K562 (cell line): ENCODE data around the gene PAFAH1B2. TPM values are rescaled to one million over a fixed set of nuclear protein-coding genes. Genes with fewer than 3 reads are reported as not detected.

Experiments used
- ATAC-seq: fragments of 200-7000 bp; cut with Tn5 transposase; 3 replicates; pipeline ENCODE4 v1.9.1; 2020; ENCODE audit warnings: moderate library complexity
- BruUV-seq: library from RNA; stranded (reverse); fragments of 400-500 nt; replicated peaks from 2 replicates; lab custom pipeline; 2021; lab: Mats Ljungman, UMichigan
- CTCF ChIA-PET: fragments of 300-600 bp; formaldehyde crosslinking; extraction: SDS; loops from one replicate; lab custom pipeline; 2021; ENCODE audit warnings: low intra/inter-chr PET ratio; lab: Yijun Ruan, JAX
- POLR2A ChIA-PET: fragments of 300-600, 350-650 bp; sonication (Branson Sonifier 250); formaldehyde crosslinking; extraction: SDS; loops from one replicate; lab custom pipeline; 2021; ENCODE audit warnings: antibody characterized with exemption, inconsistent platforms; lab: Yijun Ruan, JAX
- DNase-seq, 4 experiments: peaks; one replicate each; pipeline versions ENCODE4 v3.0.0 to v3.0.0-alpha.2; 2011 to 2018; ENCODE audit warnings: low spot score in 3 of 4, mixed read lengths in 3 of 4; ENCODE audit errors: extremely low read depth in 1 of 4
- FAIRE-seq: peaks from 2 replicates; lab custom pipeline; 2011; peaks lifted over from hg19 to GRCh38; lab: Jason Lieb, UNC
- H2AFZ ChIP-seq: 2 replicates; pipeline ENCODE4 v1.6.0; 2011; ENCODE audit warnings: low read depth, low read length, control low read depth, inconsistent platforms
- H3K27ac ChIP-seq: fragments of 200-600 bp; 3 replicates; pipeline ENCODE4 v1.8.0; 2011; ENCODE audit warnings: low read depth, mild to moderate bottlenecking, control low read depth, inconsistent platforms, low read length, moderate library complexity, mixed read lengths; ENCODE audit errors: extremely low read depth
- H3K27me3 ChIP-seq, 2 experiments: fragments of 300-600 bp in 1 of 2; 2 replicates in 1 of 2; 3 replicates in 1 of 2; pipeline versions ENCODE4 v1.6.0 to v1.8.0; 2011; ENCODE audit warnings: inconsistent platforms in 2 of 2, low read length in 2 of 2, mild to moderate bottlenecking in 1 of 2, mixed read lengths in 1 of 2, moderate library complexity in 1 of 2; ENCODE audit not compliant: control insufficient read depth in 2 of 2, insufficient read depth in 2 of 2
- H3K36me3 ChIP-seq: fragments of 300-600 bp; 3 replicates; pipeline ENCODE4 v1.8.0; 2011; ENCODE audit warnings: mild to moderate bottlenecking, low read length, inconsistent platforms; ENCODE audit not compliant: control insufficient read depth, insufficient read depth
- H3K4me1 ChIP-seq, 2 experiments: fragments of 200-600 bp in 1 of 2; replicated peaks in 1 of 2; 2 replicates in 1 of 2; 3 replicates in 1 of 2; pipeline versions ENCODE4 v1.5.1 to v1.8.0; 2011; ENCODE audit warnings: inconsistent platforms in 2 of 2, low read length in 2 of 2, mild to moderate bottlenecking in 1 of 2, mixed read lengths in 1 of 2, moderate library complexity in 1 of 2; ENCODE audit not compliant: control insufficient read depth in 2 of 2, insufficient read depth in 2 of 2
- H3K4me2 ChIP-seq: 2 replicates; pipeline ENCODE4 v1.6.1; 2011; ENCODE audit warnings: low read length, control low read depth, inconsistent platforms, mixed read lengths; ENCODE audit not compliant: insufficient read depth
- H3K4me3 ChIP-seq: fragments of 200-600 bp; sonication (generic), shearing (Covaris generic); 2 replicates; pipeline ENCODE4 v1.5.1; 2016; ENCODE audit warnings: control low read depth, inconsistent platforms
- H3K79me2 ChIP-seq: fragments of 200-600 bp; 3 replicates; pipeline ENCODE4 v1.8.0; 2011; ENCODE audit warnings: low read length, inconsistent platforms; ENCODE audit not compliant: control insufficient read depth, insufficient read depth
- H3K9ac ChIP-seq, 2 experiments: 2 replicates each; pipeline versions ENCODE4 v1.6.0 to v1.6.1; 2011; ENCODE audit warnings: low read depth in 2 of 2, low read length in 2 of 2, control low read depth in 1 of 2, inconsistent platforms in 1 of 2, mild to moderate bottlenecking in 1 of 2, mixed read lengths in 1 of 2; ENCODE audit not compliant: insufficient read depth in 1 of 2
- H3K9me1 ChIP-seq: one replicate; pipeline ENCODE4 v1.6.0; 2011; ENCODE audit warnings: inconsistent platforms, mild to moderate bottlenecking, low read length, moderate library complexity; ENCODE audit not compliant: control insufficient read depth, insufficient read depth
- H3K9me3 ChIP-seq: replicated peaks from 2 replicates; pipeline ENCODE4 v1.5.1; 2011; ENCODE audit warnings: low read depth, low read length, inconsistent platforms; ENCODE audit not compliant: control insufficient read depth, insufficient read depth
- H4K20me1 ChIP-seq: replicated peaks from 2 replicates; pipeline ENCODE4 v1.6.1; 2011; ENCODE audit warnings: low read length, inconsistent platforms, mixed read lengths; ENCODE audit not compliant: control insufficient read depth, insufficient read depth
- ARHGAP35 ChIP-seq: fragments of 450-650 bp; IDR thresholded peaks from 2 replicates; pipeline ENCODE4 v1.6.1; 2018; ENCODE audit not compliant: partially characterized antibody
- ARNT ChIP-seq, 2 experiments: fragments of 450-650 bp; IDR thresholded peaks; 2 replicates each; pipeline ENCODE4 v1.6.1; 2016; ENCODE audit warnings: mild to moderate bottlenecking in 1 of 2
- GATAD2B ChIP-seq: fragments of 450-650 bp; IDR thresholded peaks from 2 replicates; pipeline ENCODE4 v1.6.1; 2017; ENCODE audit warnings: mild to moderate bottlenecking, borderline replicate concordance
- MCM5 ChIP-seq: fragments of 450-650 bp; IDR thresholded peaks from 2 replicates; pipeline ENCODE4 v1.6.1; 2016; ENCODE audit warnings: low read depth
- MEF2A ChIP-seq: IDR thresholded peaks from 2 replicates; pipeline ENCODE4 v1.6.1; 2011; ENCODE audit warnings: low read depth, mild to moderate bottlenecking, low read length, moderate library complexity; ENCODE audit not compliant: control insufficient read depth
- POLR2G ChIP-seq: fragments of 200-400 bp; formaldehyde crosslinking; IDR thresholded peaks from 2 replicates; pipeline ENCODE4 v1.6.1; 2017; ENCODE audit warnings: low read depth, mild to moderate bottlenecking, antibody characterized with exemption, low read length, moderate library complexity
- SIX5 ChIP-seq, 2 experiments: IDR thresholded peaks; 2 replicates each; pipeline ENCODE4 v1.6.1; 2011; ENCODE audit warnings: low read length in 2 of 2, borderline replicate concordance in 1 of 2, low read depth in 1 of 2, mild to moderate bottlenecking in 1 of 2, moderate library complexity in 1 of 2; ENCODE audit not compliant: insufficient read depth in 1 of 2
- TBL1XR1 ChIP-seq, 2 experiments: IDR thresholded peaks; 2 replicates each; pipeline ENCODE4 v1.6.1; 2012; ENCODE audit warnings: improper control_type of control experiment in 2 of 2, low read length in 2 of 2, mild to moderate bottlenecking in 1 of 2
- TCFL5 ChIP-seq: fragments of 250-450 bp; sonication (Bioruptor Pico); conservative IDR thresholded peaks from 2 replicates; pipeline ENCODE4 v1.6.1; 2021; ENCODE audit warnings: mild to moderate bottlenecking, moderate library complexity, matching md5 sums
- TGIF2 ChIP-seq: sonication (generic); formaldehyde crosslinking; IDR thresholded peaks from 2 replicates; pipeline ENCODE4 v1.8.1; 2022; ENCODE audit warnings: mild to moderate bottlenecking, missing genetic modification reagents, moderate library complexity
- WGBS: fragments of 100-300 bp; shearing (Covaris generic); methylation state at CpG from one replicate; pipeline ENCODE4 v1.1.6; 2016; ENCODE audit warnings: low coverage, mixed read lengths; ENCODE audit not compliant: insufficient coverage; ENCODE audit errors: missing lambda C conversion rate; 5-methylcytosine and 5-hydroxymethylcytosine counted together
- in situ Hi-C: fragments of 300-500 bp; cut with MboI; formaldehyde crosslinking; loops from 4 replicates; pipeline ENCODE4 v1.15.0; 2018; ENCODE audit warnings: inconsistent platforms, mixed read lengths
- intact Hi-C: fragments of 100-400 bp; cut with micrococcal nuclease; formaldehyde crosslinking; loops from 2 replicates; pipeline ENCODE4 v1.14.2; 2022
- polyA plus RNA-seq, 8 experiments: library from polyadenylated mRNA; depleted of rRNA in 4 of 8; stranded (reverse) in 5 of 8; unstranded in 3 of 8; fragments of >200 nt; fragmentation: Nextera tagmentation in 2 of 8; fragmentation: Illumina TruSeq in 1 of 8; extraction: Ambion mirVana in 2 of 8; extraction: Trizol in 1 of 8; gene quantifications; 2 replicates each; pipeline versions ENCODE4 v1.2.1 to v1.2.3, GENCODE V29; 2011 to 2014; ENCODE audit warnings: inconsistent platforms in 1 of 8, missing spikeins in 1 of 8
- total RNA-seq, 7 experiments: library from RNA; depleted of rRNA in 6 of 7; stranded (reverse); fragments of >200 nt in 6 of 7; fragmentation: Illumina TruSeq in 2 of 7; extraction: Trizol in 2 of 7; gene quantifications; 2 replicates each; pipeline versions ENCODE4 v1.2.1 to v1.2.3, GENCODE V29; 2011 to 2021; ENCODE audit warnings: low replicate concordance in 1 of 7
- TF ChIP-seq, protein P1 (sequence below): fragments of 250-450 bp; sonication (Bioruptor Pico); IDR thresholded peaks from 2 replicates; pipeline ENCODE4 v1.8.0; 2022; ENCODE audit warnings: inconsistent platforms
- TF ChIP-seq, protein P2 (sequence below): fragments of 250-450 bp; sonication (Bioruptor Pico); IDR thresholded peaks from 2 replicates; pipeline ENCODE4 v1.5.0; 2021

Gene PAFAH1B2
- total and polyA plus RNA-seq, 9 of the 15 experiments (the other 6 are each of a cell fraction or from before 2014, with no cell fraction given): 27.8 to 94.7 (median 64.9) TPM

DNA sequence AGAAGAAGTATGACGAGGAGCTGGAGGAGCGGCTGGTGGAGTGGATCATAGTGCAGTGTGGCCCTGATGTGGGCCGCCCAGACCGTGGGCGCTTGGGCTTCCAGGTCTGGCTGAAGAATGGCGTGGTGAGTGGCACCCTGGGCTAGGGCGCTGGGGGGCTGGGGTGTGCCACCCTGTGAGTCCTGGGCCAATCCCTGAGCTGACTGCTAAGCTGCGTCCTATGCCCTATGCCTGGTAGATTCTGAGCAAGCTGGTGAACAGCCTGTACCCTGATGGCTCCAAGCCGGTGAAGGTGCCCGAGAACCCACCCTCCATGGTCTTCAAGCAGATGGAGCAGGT is 59.0 kb downstream of the PAFAH1B2 start:
- in situ Hi-C loops (no loop called here), intact Hi-C loops (no loop called here)
- H4K20me1 ChIP-seq: no peaks in the 10 kb centered on the region; the same call in 1 of the 2 replicates
- BruUV-seq: no TSS peak
- no peaks in the 10 kb centered on the region for H3K9me3 ChIP-seq
- TF ChIP-seq POLR2G (peak; percentile 60), TBL1XR1 (IDR thresholded peaks at IDR 0.05; ENCODE audit: low read length in 2 of 2) (no peak)
- H3K27me3 ChIP-seq: no peaks in the 10 kb centered on the region
- DNase-seq (no peak), ATAC-seq (no peak), FAIRE-seq (no peak)
- CTCF ChIA-PET: no interaction called here
- H3K4me2 ChIP-seq: no peak overlapping the region
- no peak overlapping the region for H3K4me3 ChIP-seq
- 96% methylated on average over 10 of the region's 10 CpGs for WGBS
- no peak overlapping the region for H3K9ac ChIP-seq
- no peaks in the 10 kb centered on the region for H3K79me2 ChIP-seq
- no peak overlapping the region for H3K27ac ChIP-seq
- peaks cover 10% of the 10 kb centered on the region; the same call in 1 of the 3 replicates for H3K36me3 ChIP-seq
- no peaks in the 10 kb centered on the region for H3K9me1 ChIP-seq
- no peak overlapping the region for H2AFZ ChIP-seq
- H3K4me1 ChIP-seq: peaks cover 0 to 17% of the 10 kb centered on the region in 2 experiments; a peak in 2 of 5 replicates
- POLR2A ChIA-PET: interaction anchor here (0.7 to 1.3 kb wide), 3 partner anchors 11 to 24 kb away, joined by 3 to 5 read pairs (median 4); no protein-coding TSS in a partner anchor

DNA sequence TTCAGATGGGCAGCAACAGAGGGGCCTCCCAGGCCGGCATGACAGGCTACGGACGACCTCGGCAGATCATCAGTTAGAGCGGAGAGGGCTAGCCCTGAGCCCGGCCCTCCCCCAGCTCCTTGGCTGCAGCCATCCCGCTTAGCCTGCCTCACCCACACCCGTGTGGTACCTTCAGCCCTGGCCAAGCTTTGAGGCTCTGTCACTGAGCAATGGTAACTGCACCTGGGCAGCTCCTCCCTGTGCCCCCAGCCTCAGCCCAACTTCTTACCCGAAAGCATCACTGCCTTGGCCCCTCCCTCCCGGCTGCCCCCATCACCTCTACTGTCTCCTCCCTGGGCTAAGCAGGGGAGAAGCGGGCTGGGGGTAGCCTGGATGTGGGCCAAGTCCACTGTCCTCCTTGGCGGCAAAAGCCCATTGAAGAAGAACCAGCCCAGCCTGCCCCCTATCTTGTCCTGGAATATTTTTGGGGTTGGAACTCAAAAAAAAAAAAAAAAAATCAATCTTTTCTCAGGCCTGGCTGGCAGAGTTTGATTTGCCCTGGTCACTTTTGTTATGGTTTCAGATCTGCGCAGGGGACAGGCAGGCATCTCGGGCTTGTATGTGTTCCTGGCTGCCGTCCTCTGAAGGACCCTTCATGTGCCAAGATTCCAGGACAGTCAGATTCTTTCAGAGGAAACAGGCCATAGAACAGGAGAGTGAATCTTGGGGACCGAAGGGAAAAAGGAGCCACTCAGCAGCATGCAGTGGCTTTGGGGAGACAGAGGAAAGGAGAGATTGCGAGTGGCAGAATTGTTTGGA is 60.4 kb downstream of the PAFAH1B2 start:
- FAIRE-seq (no peak), ATAC-seq (no peak), DNase-seq (no peak)
- H3K4me3 ChIP-seq: no peak overlapping the region
- no peaks in the 10 kb centered on the region for H3K79me2 ChIP-seq
- H3K36me3 ChIP-seq: peaks cover 10% of the 10 kb centered on the region; the same call in 1 of the 3 replicates
- H4K20me1 ChIP-seq: no peaks in the 10 kb centered on the region
- peak overlapping the region in 1 of 2 experiments; percentile 35; a peak in 1 of 4 replicates for H3K9ac ChIP-seq
- 82% methylated on average over 12 of the region's 17 CpGs for WGBS
- H3K4me1 ChIP-seq: peaks cover 0 to 9% of the 10 kb centered on the region in 2 experiments; a peak in 2 of 5 replicates
- no TSS peak for BruUV-seq
- no peaks in the 10 kb centered on the region for H3K27me3 ChIP-seq
- no peak overlapping the region for H3K27ac ChIP-seq
- H2AFZ ChIP-seq: no peak overlapping the region
- ChIA-PET CTCF (interaction anchor here (0.9 kb wide), 1 partner anchor 24 kb away, joined by 5 read pairs; no protein-coding TSS in a partner anchor), POLR2A (interaction anchor here (1.1 to 1.3 kb wide), 2 partner anchors 14 to 16 kb away, joined by 3 to 4 read pairs; no protein-coding TSS in a partner anchor)
- no peak overlapping the region for H3K4me2 ChIP-seq
- intact Hi-C loops (no loop called here), in situ Hi-C loops (loop anchor here (5.0 kb wide), 1 partner anchor 67 kb away; no protein-coding TSS in a partner anchor)
- no peaks in the 10 kb centered on the region for H3K9me3 ChIP-seq
- no peaks in the 10 kb centered on the region for H3K9me1 ChIP-seq
- TF ChIP-seq TCFL5 (CRISPR knock-in tag): no peak
- TF ChIP-seq MCM5: no peak
- no peak for TF ChIP-seq ARNT (IDR thresholded peaks at IDR 0.05)
- no peak for TF ChIP-seq SIX5 (IDR thresholded peaks at IDR 0.05; ENCODE audit: borderline replicate concordance in 1 of 2, insufficient read depth in 1 of 2, low read depth in 1 of 2, low read length in 2 of 2)
- no peak for TF ChIP-seq GATAD2B
- TF ChIP-seq, protein P1, sequence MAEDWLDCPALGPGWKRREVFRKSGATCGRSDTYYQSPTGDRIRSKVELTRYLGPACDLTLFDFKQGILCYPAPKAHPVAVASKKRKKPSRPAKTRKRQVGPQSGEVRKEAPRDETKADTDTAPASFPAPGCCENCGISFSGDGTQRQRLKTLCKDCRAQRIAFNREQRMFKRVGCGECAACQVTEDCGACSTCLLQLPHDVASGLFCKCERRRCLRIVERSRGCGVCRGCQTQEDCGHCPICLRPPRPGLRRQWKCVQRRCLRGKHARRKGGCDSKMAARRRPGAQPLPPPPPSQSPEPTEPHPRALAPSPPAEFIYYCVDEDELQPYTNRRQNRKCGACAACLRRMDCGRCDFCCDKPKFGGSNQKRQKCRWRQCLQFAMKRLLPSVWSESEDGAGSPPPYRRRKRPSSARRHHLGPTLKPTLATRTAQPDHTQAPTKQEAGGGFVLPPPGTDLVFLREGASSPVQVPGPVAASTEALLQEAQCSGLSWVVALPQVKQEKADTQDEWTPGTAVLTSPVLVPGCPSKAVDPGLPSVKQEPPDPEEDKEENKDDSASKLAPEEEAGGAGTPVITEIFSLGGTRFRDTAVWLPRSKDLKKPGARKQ (CRISPR knock-in tag): no peak
- no peak for TF ChIP-seq TGIF2 (CRISPR knock-in tag)
- no peak for TF ChIP-seq ARHGAP35
- TF ChIP-seq, protein P2, sequence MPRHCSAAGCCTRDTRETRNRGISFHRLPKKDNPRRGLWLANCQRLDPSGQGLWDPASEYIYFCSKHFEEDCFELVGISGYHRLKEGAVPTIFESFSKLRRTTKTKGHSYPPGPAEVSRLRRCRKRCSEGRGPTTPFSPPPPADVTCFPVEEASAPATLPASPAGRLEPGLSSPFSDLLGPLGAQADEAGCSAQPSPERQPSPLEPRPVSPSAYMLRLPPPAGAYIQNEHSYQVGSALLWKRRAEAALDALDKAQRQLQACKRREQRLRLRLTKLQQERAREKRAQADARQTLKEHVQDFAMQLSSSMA (CRISPR knock-in tag): no peak
- no peak for TF ChIP-seq MEF2A
